HG02763 (cell line): ENCODE measurements around the gene KCNK1.
"Not testable (repeated sequence)": the region's sequence is repeated elsewhere in the genome, so short reads cannot be mapped to it uniquely, and the experiment has no call there.

ENCODE experiments used
- ATAC-seq: cut with Tn5 transposase; IDR thresholded peaks from one replicate; pipeline ENCODE4 v1.9.1; 2021; ENCODE audit warnings: mild to moderate bottlenecking, moderate library complexity; ENCODE audit not compliant: unreplicated experiment

KCNK1 gene

DNA sequence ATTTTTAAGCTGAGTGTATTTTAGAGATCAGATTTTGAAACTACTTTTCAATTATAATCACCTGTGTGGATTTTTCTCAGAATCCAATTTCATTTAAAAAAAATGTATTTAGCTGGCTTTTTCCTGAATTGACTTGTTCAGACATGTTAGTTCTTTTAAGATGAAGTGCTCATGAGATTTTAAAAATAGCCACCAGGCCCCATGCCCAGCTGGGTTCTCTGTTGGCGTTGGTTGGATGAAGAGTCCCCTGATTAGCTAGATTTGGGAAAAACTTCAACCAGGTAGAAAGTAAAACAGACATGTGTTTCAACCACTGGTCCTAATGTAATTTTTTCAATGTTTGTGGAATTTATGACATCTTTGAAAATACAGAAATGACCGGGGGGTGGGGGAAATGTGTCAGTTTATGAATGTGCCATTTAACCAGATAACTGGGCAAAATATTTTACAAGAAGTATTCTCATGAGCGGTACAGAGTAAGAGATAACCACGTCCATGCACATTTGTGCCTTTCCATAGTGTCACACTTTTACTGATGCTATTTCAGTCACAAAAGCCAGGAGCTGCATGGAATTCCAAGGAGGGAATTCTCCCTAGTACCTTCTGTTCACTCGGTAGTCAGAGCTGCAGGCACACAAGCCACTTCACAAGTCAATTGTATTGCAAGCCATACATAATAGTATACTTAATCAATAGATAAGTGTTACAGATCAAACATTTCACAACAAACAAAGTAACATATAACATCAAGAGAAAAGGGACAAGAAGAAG lies 51.1 kb downstream of the KCNK1 start:
- no peak for ATAC-seq

DNA sequence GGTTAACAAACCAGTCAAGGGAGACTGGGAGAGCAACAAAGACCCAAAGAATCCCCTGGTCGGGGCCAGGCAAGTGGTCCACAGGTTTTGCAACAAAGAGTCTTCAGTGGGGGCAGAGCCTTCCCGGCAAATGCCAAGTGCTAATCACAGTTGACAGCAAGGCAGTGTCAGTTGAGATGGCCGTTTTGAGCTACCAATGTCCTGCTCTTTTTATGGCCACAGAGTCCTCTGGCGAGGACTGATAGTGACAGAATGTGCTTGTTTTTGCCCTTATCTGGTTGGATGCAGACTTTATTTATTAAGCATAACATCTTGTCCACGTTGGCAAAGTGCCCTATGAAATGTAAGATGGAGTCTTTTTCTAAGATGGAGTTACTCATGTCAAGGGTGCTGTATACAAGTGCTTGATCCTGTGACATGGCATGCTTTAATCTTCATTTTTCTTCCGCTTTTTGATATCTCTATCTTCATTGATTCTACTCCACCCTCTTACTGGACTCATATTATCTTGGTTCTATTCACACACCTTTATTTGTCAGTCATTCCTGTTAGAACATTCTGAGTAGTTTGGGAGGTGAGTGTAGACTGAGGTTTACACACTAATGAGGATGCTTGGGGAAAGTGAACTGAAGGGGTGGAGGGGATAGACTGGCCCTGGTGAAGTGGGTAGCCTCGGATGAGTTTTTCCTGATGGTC lies 51.8 kb downstream of the KCNK1 start:
- ATAC-seq, result no peak

- no peak for ATAC-seq
Measured at GRCh38 chr1:233667741-233668140, 53.8 kb downstream of the KCNK1 start.

GRCh38 chr1:233668146-233668724 lies 54.3 kb downstream of the KCNK1 start:
- ATAC-seq, result no peak

GRCh38 chr1:233668725-233669294 lies 54.9 kb downstream of the KCNK1 start:
- ATAC-seq, result no peak

DNA sequence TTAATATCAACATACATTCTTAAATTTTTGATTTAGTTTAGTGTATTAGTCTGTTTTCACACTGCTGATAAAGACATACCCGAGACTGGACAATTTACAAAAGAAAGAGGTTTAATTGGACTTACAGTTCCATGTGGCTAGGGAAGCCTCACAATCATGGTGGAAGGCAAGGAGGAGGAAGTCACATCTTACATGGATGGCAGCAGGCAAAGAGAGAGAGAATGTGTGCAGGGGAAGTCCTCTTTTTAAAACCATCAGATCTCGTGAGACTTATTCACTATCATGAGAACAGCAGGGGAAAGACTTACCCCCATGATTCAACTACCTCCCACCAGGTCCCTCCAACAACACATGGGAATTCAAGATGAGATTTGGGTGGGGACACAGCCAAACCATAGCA lies 56.5 kb downstream of the KCNK1 start:
- ATAC-seq, result not testable (repeated sequence)

DNA sequence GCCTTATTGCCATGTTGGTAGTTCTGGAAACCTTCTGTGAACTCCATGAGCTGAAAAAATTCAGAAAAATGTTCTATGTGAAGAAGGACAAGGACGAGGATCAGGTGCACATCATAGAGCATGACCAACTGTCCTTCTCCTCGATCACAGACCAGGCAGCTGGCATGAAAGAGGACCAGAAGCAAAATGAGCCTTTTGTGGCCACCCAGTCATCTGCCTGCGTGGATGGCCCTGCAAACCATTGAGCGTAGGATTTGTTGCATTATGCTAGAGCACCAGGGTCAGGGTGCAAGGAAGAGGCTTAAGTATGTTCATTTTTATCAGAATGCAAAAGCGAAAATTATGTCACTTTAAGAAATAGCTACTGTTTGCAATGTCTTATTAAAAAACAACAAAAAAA lies 57.4 kb downstream of the KCNK1 start:
- no peak for ATAC-seq

GRCh38 chr1:233672732-233673131 lies 58.8 kb downstream of the KCNK1 start:
- no peak for ATAC-seq

- ATAC-seq, result no peak
Measured at GRCh38 chr1:233673261-233673946, 59.5 kb downstream of the KCNK1 start.

GRCh38 chr1:233673947-233674431 lies 60.1 kb downstream of the KCNK1 start:
- no peak for ATAC-seq

DNA sequence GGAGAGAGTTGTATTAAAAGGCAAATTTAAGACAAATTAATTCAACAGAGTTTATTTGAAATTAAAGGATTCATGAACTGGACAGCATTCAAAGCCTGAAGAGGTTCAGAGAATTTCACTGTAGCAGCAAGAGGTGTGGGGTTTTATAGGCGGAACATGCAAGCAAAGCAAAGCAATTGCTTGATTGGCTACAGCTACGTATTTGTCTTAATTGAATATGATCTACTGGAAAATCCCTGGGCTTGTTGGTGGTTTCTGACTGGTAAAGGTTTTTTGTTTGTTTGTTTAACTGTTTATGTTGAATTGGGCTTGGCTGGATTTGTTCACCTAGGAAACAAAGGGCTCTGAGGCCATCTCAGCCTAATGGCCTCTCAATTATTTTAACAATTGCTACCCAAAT lies 61.5 kb downstream of the KCNK1 start:
- ATAC-seq, result no peak

DNA sequence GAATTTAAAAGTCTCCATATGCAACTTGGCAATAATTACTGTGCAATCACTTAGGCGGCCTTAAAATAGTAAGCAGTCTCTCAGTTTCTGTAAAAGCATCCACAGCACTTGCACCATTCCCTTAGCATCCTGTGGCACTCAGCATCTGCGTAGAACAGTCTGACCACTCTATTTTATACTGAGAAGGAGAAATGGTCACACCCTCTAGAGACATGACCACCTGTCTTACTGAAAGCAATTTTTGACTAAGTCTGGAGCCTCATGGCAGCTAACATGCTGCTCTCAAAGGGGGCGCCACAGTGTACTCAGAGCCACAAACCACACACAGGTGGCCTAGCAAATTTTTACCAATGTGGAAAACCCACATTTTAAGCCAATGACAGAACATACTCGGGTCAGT lies 62.0 kb downstream of the KCNK1 start:
- peak; percentile 77 for ATAC-seq

DNA sequence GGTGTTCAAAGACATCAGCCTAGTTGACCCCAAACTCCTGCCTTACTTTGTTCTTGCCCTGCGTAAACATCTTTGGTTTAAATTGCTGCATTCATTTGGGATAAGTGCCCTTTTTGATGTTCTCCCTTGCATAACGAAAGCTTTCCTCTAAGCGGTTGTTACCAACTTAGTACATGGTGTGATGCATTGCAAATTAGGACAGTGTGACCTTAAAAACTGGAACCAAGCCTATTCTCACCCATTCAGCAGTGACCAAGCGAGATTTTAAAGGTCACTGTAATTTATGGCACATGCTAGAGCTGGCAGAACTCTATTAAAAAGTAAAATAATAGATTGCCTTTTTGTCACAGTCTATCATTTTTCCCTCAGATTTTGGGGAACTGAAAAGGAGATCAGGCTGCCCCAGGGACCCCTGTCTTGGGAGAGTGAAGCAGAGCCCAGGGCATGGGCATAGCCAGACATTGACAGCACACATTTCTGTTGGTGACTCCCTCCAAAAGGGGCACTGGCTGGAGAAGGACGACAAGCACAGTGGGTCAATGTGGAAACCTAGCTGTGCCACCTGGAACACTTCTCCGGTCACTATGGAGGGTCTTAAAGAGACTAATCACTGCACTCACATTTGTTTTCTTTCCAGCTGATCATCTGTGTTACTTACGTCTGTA lies 63.9 kb downstream of the KCNK1 start:
- ATAC-seq, result no peak

DNA sequence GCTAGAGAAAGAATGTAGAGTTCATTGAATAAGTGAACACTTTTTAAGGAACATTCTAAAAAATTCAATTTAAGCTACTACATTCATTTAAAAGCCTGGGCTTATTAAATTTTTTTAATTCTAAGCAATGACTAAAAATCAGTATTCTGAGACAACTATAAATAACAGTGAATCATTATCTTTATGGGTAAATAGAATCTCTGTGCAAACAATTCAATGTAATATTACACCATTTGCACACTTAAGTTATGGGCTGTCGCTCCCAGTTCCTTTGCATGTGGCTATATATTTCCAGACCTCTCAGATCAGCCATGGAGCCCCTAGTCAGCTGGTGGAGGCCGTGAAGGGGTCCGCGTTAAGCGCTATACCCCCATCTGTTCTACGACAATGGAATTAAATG lies 65.1 kb downstream of the KCNK1 start:
- no peak for ATAC-seq

DNA sequence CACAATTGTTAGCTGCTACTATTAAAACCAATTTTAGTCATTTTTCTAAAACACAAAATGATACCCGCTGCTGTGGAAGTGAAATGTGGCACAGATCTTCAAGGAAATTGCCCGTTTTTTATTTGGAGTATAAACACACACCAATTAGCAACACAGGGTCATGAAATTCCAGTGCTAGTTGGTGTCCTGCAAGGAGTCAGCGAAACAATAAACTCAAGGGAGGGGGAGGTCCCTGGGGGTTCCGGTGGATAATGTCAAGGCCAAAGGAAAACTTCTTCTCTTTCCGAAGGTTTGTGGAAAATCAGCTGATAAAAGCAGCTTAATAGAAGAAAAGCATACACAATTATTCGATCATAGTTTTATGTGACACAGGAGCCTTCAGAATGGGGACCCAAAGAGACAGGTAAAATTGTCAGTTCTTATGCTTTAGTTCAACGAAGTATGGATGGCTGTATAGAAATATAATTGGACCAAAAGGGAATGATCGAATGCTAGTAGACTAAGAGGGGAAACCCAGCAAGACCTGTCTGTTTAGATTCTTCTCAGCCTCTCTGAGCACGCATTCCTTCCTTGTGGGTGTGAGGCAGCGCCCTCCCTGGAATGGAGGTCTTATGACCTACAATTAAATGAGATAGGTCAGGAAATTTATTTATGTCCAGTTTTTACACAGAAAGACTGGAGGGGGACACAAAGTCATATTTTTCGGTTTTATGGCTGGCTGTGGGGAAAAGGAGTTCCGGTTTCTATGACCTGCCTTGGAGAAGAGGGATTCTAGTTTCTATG lies 65.9 kb downstream of the KCNK1 start:
- no peak for ATAC-seq

GRCh38 chr1:233681285-233681684 lies 67.4 kb downstream of the KCNK1 start:
- no peak for ATAC-seq

DNA sequence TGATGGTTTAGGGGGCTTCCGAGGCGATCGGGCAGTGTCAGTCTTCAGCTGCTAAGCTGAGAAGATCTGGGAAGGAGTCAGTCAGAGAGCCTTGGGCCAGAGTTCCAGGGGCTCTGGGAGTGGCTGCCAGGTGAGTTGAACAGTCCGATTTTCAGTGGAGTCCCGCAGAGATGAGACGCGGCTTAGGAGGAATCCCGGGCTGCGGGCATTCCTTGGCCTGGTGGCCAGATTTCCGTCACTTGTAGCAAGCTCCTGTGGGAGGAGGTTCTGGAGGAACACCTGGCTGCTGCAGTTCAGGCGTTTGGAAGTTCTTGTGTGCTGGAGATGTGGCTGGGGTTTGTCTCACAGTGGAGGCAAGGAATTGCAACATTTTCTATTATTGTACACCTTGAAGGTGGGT lies 72.7 kb downstream of the KCNK1 start:
- ATAC-seq, result not testable (repeated sequence)

- ATAC-seq, result no peak
Measured at GRCh38 chr1:233689017-233689747, 75.3 kb downstream of the KCNK1 start.

- no peak for ATAC-seq
Measured at GRCh38 chr1:233689748-233690254, 75.9 kb downstream of the KCNK1 start.
